ENCODE measurements around the gene CD164. TPM values are rescaled to one million over a fixed set of nuclear protein-coding genes. Genes with fewer than 3 reads are reported as not detected.
A peak's percentile ranks its signal among the peaks of the same experiment; 100 is the strongest.

The CD164 gene
- total and polyA plus RNA-seq, 7 experiments from 2014 or later = 149 to 275 (median 206) TPM

- DNase-seq (no peak), ATAC-seq (no peak)
- no peak overlapping the region for H3K4me3 ChIP-seq (ENCODE audit: low read length)
- Mint-ChIP-seq H3K36me3 (peaks cover 0 to 8% (median 0%) of the 10 kb centered on the region in 5 donors), H3K4me1 (peaks cover 0 to under 1% (median 0%) of the 10 kb centered on the region in 7 donors), H3K27me3 (no peaks in the 10 kb centered on the region), H3K4me3 (no peak overlapping the region), H3K9me3 (no peaks in the 10 kb centered on the region), H3K27ac (peak overlapping the region in 2 of 9 donors; percentile 10 to 37)
- no peaks in the 10 kb centered on the region for H3K36me3 ChIP-seq (ENCODE audit: control insufficient read depth in 2 of 3, insufficient read depth in 3 of 3, low read length in 3 of 3)
- H3K27ac ChIP-seq (ENCODE audit: low read depth, low read length) = no peak overlapping the region
- POLR2A ChIA-PET = no interaction called here
- H3K27me3 ChIP-seq (ENCODE audit: control insufficient read depth in 2 of 2, insufficient read depth in 2 of 2, low read length in 2 of 2) = no peaks in the 10 kb centered on the region
- H3K9me3 ChIP-seq (ENCODE audit: control insufficient read depth in 2 of 3, low read length in 3 of 3) = no peaks in the 10 kb centered on the region
- intact Hi-C loops (cut with micrococcal nuclease) = no loop called here
- CTCF ChIA-PET = no interaction called here
- no peaks in the 10 kb centered on the region for H3K4me1 ChIP-seq (ENCODE audit: control insufficient read depth in 2 of 2, insufficient read depth in 2 of 2, low read length in 2 of 2)
Measured at GRCh38 chr6:109344226-109344625, 38.0 kb downstream of the CD164 start.

- intact Hi-C loops (cut with micrococcal nuclease) = no loop called here
- Histone ChIP-seq H3K9me3 (ENCODE audit: control insufficient read depth in 2 of 3, low read length in 3 of 3) (no peaks in the 10 kb centered on the region), H3K36me3 (ENCODE audit: control insufficient read depth in 2 of 3, insufficient read depth in 3 of 3, low read length in 3 of 3) (no peaks in the 10 kb centered on the region), H3K4me3 (ENCODE audit: low read length) (no peak overlapping the region), H3K27ac (ENCODE audit: low read depth, low read length) (no peak overlapping the region), H3K4me1 (ENCODE audit: control insufficient read depth in 2 of 2, insufficient read depth in 2 of 2, low read length in 2 of 2) (no peaks in the 10 kb centered on the region), H3K27me3 (ENCODE audit: control insufficient read depth in 2 of 2, insufficient read depth in 2 of 2, low read length in 2 of 2) (no peaks in the 10 kb centered on the region)
- H3K4me1 Mint-ChIP-seq = no peaks in the 10 kb centered on the region
- CTCF ChIA-PET = no interaction called here
- no peaks in the 10 kb centered on the region for H3K9me3 Mint-ChIP-seq
- no peaks in the 10 kb centered on the region for H3K27me3 Mint-ChIP-seq
- DNase-seq (no peak), ATAC-seq (no peak)
- H3K36me3 Mint-ChIP-seq = peaks cover 0 to 8% (median 0%) of the 10 kb centered on the region in 5 donors
- H3K27ac Mint-ChIP-seq = no peak overlapping the region
- POLR2A ChIA-PET = no interaction called here
- no peak overlapping the region for H3K4me3 Mint-ChIP-seq
Measured at GRCh38 chr6:109343518-109343917, 38.7 kb downstream of the CD164 start.

- ATAC-seq (no peak), DNase-seq (no peak)
- Histone ChIP-seq H3K9me3 (ENCODE audit: control insufficient read depth in 2 of 3, low read length in 3 of 3) (no peaks in the 10 kb centered on the region), H3K4me3 (ENCODE audit: low read length) (no peak overlapping the region), H3K36me3 (ENCODE audit: control insufficient read depth in 2 of 3, insufficient read depth in 3 of 3, low read length in 3 of 3) (no peaks in the 10 kb centered on the region), H3K4me1 (ENCODE audit: control insufficient read depth in 2 of 2, insufficient read depth in 2 of 2, low read length in 2 of 2) (no peaks in the 10 kb centered on the region), H3K27ac (ENCODE audit: low read depth, low read length) (no peak overlapping the region), H3K27me3 (ENCODE audit: control insufficient read depth in 2 of 2, insufficient read depth in 2 of 2, low read length in 2 of 2) (no peaks in the 10 kb centered on the region)
- no peaks in the 10 kb centered on the region for H3K4me1 Mint-ChIP-seq
- ChIA-PET POLR2A (no interaction called here), CTCF (no interaction called here)
- H3K27ac Mint-ChIP-seq = no peak overlapping the region
- intact Hi-C loops (cut with micrococcal nuclease) = no loop called here
- no peaks in the 10 kb centered on the region for H3K9me3 Mint-ChIP-seq
- no peaks in the 10 kb centered on the region for H3K27me3 Mint-ChIP-seq
- no peak overlapping the region for H3K4me3 Mint-ChIP-seq
- H3K36me3 Mint-ChIP-seq = peaks cover 0 to 8% (median 0%) of the 10 kb centered on the region in 5 donors
Measured at GRCh38 chr6:109342911-109343310, 39.4 kb downstream of the CD164 start.

- Histone ChIP-seq H3K27me3 (ENCODE audit: control insufficient read depth in 2 of 2, insufficient read depth in 2 of 2, low read length in 2 of 2) (no peaks in the 10 kb centered on the region), H3K36me3 (ENCODE audit: control insufficient read depth in 2 of 3, insufficient read depth in 3 of 3, low read length in 3 of 3) (no peaks in the 10 kb centered on the region), H3K27ac (ENCODE audit: low read depth, low read length) (no peak overlapping the region), H3K4me1 (ENCODE audit: control insufficient read depth in 2 of 2, insufficient read depth in 2 of 2, low read length in 2 of 2) (no peaks in the 10 kb centered on the region), H3K9me3 (ENCODE audit: control insufficient read depth in 2 of 3, low read length in 3 of 3) (no peaks in the 10 kb centered on the region), H3K4me3 (ENCODE audit: low read length) (no peak overlapping the region)
- ATAC-seq (no peak), DNase-seq (no peak)
- peaks cover 0 to 9% (median 0%) of the 10 kb centered on the region in 5 donors for H3K36me3 Mint-ChIP-seq
- POLR2A ChIA-PET = no interaction called here
- no peak overlapping the region for H3K27ac Mint-ChIP-seq
- H3K4me3 Mint-ChIP-seq = no peak overlapping the region
- H3K27me3 Mint-ChIP-seq = no peaks in the 10 kb centered on the region
- no peaks in the 10 kb centered on the region for H3K9me3 Mint-ChIP-seq
- CTCF ChIA-PET = no interaction called here
- no peaks in the 10 kb centered on the region for H3K4me1 Mint-ChIP-seq
- intact Hi-C loops (cut with micrococcal nuclease) = no loop called here
Measured at GRCh38 chr6:109342506-109342905, 39.8 kb downstream of the CD164 start.

GRCh38 chr6:109340811-109341210 is 41.5 kb downstream of the CD164 start:
- intact Hi-C loops (cut with micrococcal nuclease) = no loop called here
- POLR2A ChIA-PET = no interaction called here

GRCh38 chr6:109339906-109340678 is 42.2 kb downstream of the CD164 start:
- DNase-seq (no peak), ATAC-seq (peak; percentile 14)
- Mint-ChIP-seq H3K27me3 (no peaks in the 10 kb centered on the region), H3K4me1 (no peaks in the 10 kb centered on the region), H3K4me3 (no peak overlapping the region), H3K27ac (no peak overlapping the region), H3K36me3 (peaks cover 0 to 12% (median 1%) of the 10 kb centered on the region in 5 donors), H3K9me3 (no peaks in the 10 kb centered on the region)
- H3K27me3 ChIP-seq (ENCODE audit: control insufficient read depth in 2 of 2, insufficient read depth in 2 of 2, low read length in 2 of 2) = no peaks in the 10 kb centered on the region
- ChIA-PET CTCF (interaction anchor here (0.6 kb wide), 1 partner anchor 593 kb away, joined by 5 read pairs; no protein-coding TSS in a partner anchor), POLR2A (no interaction called here)
- no peaks in the 10 kb centered on the region for H3K36me3 ChIP-seq (ENCODE audit: control insufficient read depth in 2 of 3, insufficient read depth in 3 of 3, low read length in 3 of 3)
- H3K9me3 ChIP-seq (ENCODE audit: control insufficient read depth in 2 of 3, low read length in 3 of 3) = no peaks in the 10 kb centered on the region
- intact Hi-C loops (cut with micrococcal nuclease) = no loop called here
- H3K4me1 ChIP-seq (ENCODE audit: control insufficient read depth in 2 of 2, insufficient read depth in 2 of 2, low read length in 2 of 2) = no peaks in the 10 kb centered on the region
- H3K4me3 ChIP-seq (ENCODE audit: low read length) = no peak overlapping the region
- no peak overlapping the region for H3K27ac ChIP-seq (ENCODE audit: low read depth, low read length)

More at GRCh38 chr6:109340811-109341210, 41.5 kb downstream of the CD164 start:
- Histone ChIP-seq H3K36me3 (ENCODE audit: control insufficient read depth in 2 of 3, insufficient read depth in 3 of 3, low read length in 3 of 3) (no peaks in the 10 kb centered on the region), H3K9me3 (ENCODE audit: control insufficient read depth in 2 of 3, low read length in 3 of 3) (no peaks in the 10 kb centered on the region), H3K27ac (ENCODE audit: low read depth, low read length) (no peak overlapping the region), H3K4me3 (ENCODE audit: low read length) (no peak overlapping the region), H3K4me1 (ENCODE audit: control insufficient read depth in 2 of 2, insufficient read depth in 2 of 2, low read length in 2 of 2) (no peaks in the 10 kb centered on the region), H3K27me3 (ENCODE audit: control insufficient read depth in 2 of 2, insufficient read depth in 2 of 2, low read length in 2 of 2) (no peaks in the 10 kb centered on the region)
- Mint-ChIP-seq H3K27me3 (no peaks in the 10 kb centered on the region), H3K27ac (no peak overlapping the region), H3K4me3 (no peak overlapping the region), H3K4me1 (no peaks in the 10 kb centered on the region), H3K9me3 (no peaks in the 10 kb centered on the region), H3K36me3 (peaks cover 0 to 12% (median 1%) of the 10 kb centered on the region in 5 donors)
- DNase-seq = no peak
- CTCF ChIA-PET = no interaction called here
- no peak for ATAC-seq

All from naive thymus-derived CD4-positive, alpha-beta T cell (primary cell).